Measurements from ENCODE around the gene ZNF467.
A peak's percentile ranks its signal among the peaks of the same experiment; 100 is the strongest.

Gene ZNF467

GRCh38 chr7:149735779-149736477 lies 37.5 kb downstream of the ZNF467 start:
- no peak overlapping the region for H3K27ac ChIP-seq
- CTCF ChIA-PET = no interaction called here
- no peak for DNase-seq (ENCODE audit: low spot score)
- POLR2A ChIA-PET (ENCODE audit: low non-redundant PET) = no interaction called here
- TF ChIP-seq CTCF (conservative IDR thresholded peaks at IDR 0.05; ENCODE audit: low read depth) = no peak

- no peak for DNase-seq (ENCODE audit: low spot score)
- ChIA-PET CTCF (no interaction called here), POLR2A (ENCODE audit: low non-redundant PET) (no interaction called here)
- TF ChIP-seq CTCF (conservative IDR thresholded peaks at IDR 0.05; ENCODE audit: low read depth) = no peak
- H3K27ac ChIP-seq = no peak overlapping the region
Observed at GRCh38 chr7:149735181-149735602, 38.2 kb downstream of the ZNF467 start.

GRCh38 chr7:149734791-149735075 lies 38.7 kb downstream of the ZNF467 start:
- peak overlapping the region; percentile 27 for H3K27ac ChIP-seq
- no peak for TF ChIP-seq CTCF (conservative IDR thresholded peaks at IDR 0.05; ENCODE audit: low read depth)
- no peak for DNase-seq (ENCODE audit: low spot score)
- ChIA-PET CTCF (no interaction called here), POLR2A (ENCODE audit: low non-redundant PET) (no interaction called here)

GRCh38 chr7:149733924-149734790 lies 39.2 kb downstream of the ZNF467 start:
- peak overlapping the region; percentile 27 for H3K27ac ChIP-seq
- TF ChIP-seq CTCF (conservative IDR thresholded peaks at IDR 0.05; ENCODE audit: low read depth) = no peak
- ChIA-PET CTCF (no interaction called here), POLR2A (ENCODE audit: low non-redundant PET) (no interaction called here)
- no peak for DNase-seq (ENCODE audit: low spot score)

- no peak for TF ChIP-seq CTCF (conservative IDR thresholded peaks at IDR 0.05; ENCODE audit: low read depth)
- H3K27ac ChIP-seq = no peak overlapping the region
- CTCF ChIA-PET = interaction anchor here (1.5 kb wide), 1 partner anchor 9 kb away, joined by 13 read pairs; no protein-coding TSS in a partner anchor
- DNase-seq (ENCODE audit: low spot score) = no peak
- POLR2A ChIA-PET (ENCODE audit: low non-redundant PET) = no interaction called here
Observed at GRCh38 chr7:149733131-149733923, 40.1 kb downstream of the ZNF467 start.

- TF ChIP-seq CTCF (conservative IDR thresholded peaks at IDR 0.05; ENCODE audit: low read depth) = no peak
- CTCF ChIA-PET = interaction anchor here (1.5 kb wide), 1 partner anchor 9 kb away, joined by 13 read pairs; no protein-coding TSS in a partner anchor
- no peak for DNase-seq (ENCODE audit: low spot score)
- POLR2A ChIA-PET (ENCODE audit: low non-redundant PET) = no interaction called here
- H3K27ac ChIP-seq = no peak overlapping the region
Observed at GRCh38 chr7:149732611-149733010, 40.8 kb downstream of the ZNF467 start.
